Naive thymus-derived CD4-positive, alpha-beta T cell (primary cell): ENCODE measurements around the gene TRPC4. TPM values are rescaled to one million over a fixed set of nuclear protein-coding genes. Genes with fewer than 3 reads are reported as not detected.

Experiments
- ATAC-seq: fragments of 150-1000 bp; cut with Tn5 transposase; 2 replicates; pipeline ENCODE4 v1.10.0; 2021; ENCODE audit warnings: mild to moderate bottlenecking, moderate library complexity
- CTCF ChIA-PET: fragments of 350-600 bp; sonication (Branson Sonifier 250); formaldehyde crosslinking; loops from one replicate; lab custom pipeline; 2021; ENCODE audit warnings: antibody characterized with exemption; lab: Charles Lee
- POLR2A ChIA-PET: fragments of 350-600 bp; sonication (Branson Sonifier 250); formaldehyde crosslinking; loops from one replicate; lab custom pipeline; 2021; ENCODE audit warnings: antibody characterized with exemption, inconsistent platforms; lab: Charles Lee
- DNase-seq, 9 donors: peaks; one replicate each; pipeline versions ENCODE4 v3.0.0 to v3.0.0-alpha.2; 2020 to 2022; ENCODE audit warnings: mixed read lengths in 1 of 9
- H3K27ac ChIP-seq: one replicate; pipeline ENCODE4 v1.7.0; 2013; ENCODE audit warnings: mild to moderate bottlenecking, low read depth, low read length, moderate library complexity
- H3K27me3 ChIP-seq, 2 donors: one replicate each; pipeline ENCODE4 v1.7.0; 2013; ENCODE audit warnings: low read length in 2 of 2, mild to moderate bottlenecking in 2 of 2, moderate library complexity in 2 of 2; ENCODE audit not compliant: control insufficient read depth in 2 of 2, insufficient read depth in 2 of 2
- H3K36me3 ChIP-seq, 3 experiments: 1 replicate in 2 of 3; 2 replicates in 1 of 3; pipeline ENCODE4 v1.7.0; 2013; ENCODE audit warnings: low read length in 3 of 3, mild to moderate bottlenecking in 3 of 3, moderate library complexity in 1 of 3; ENCODE audit not compliant: insufficient read depth in 3 of 3, control insufficient read depth in 2 of 3
- H3K4me1 ChIP-seq, 2 donors: one replicate each; pipeline ENCODE4 v1.7.0; 2013; ENCODE audit warnings: low read length in 2 of 2, mild to moderate bottlenecking in 2 of 2, moderate library complexity in 1 of 2; ENCODE audit not compliant: control insufficient read depth in 2 of 2, insufficient read depth in 2 of 2
- H3K4me3 ChIP-seq: 2 replicates; pipeline ENCODE4 v1.7.0; 2013; ENCODE audit warnings: mild to moderate bottlenecking, low read length
- H3K9me3 ChIP-seq, 3 experiments: 1 replicate in 2 of 3; 2 replicates in 1 of 3; pipeline ENCODE4 v1.7.0; 2013; ENCODE audit warnings: low read length in 3 of 3; ENCODE audit not compliant: control insufficient read depth in 2 of 3
- H3K27ac Mint-ChIP-seq, 9 donors: one replicate each; pipeline ENCODE4 v1.8.0; 2020 to 2022; ENCODE audit warnings: mixed read lengths in 9 of 9, mild to moderate bottlenecking in 8 of 9, moderate library complexity in 5 of 9, inconsistent platforms in 2 of 9
- H3K27me3 Mint-ChIP-seq, 5 donors: one replicate each; pipeline ENCODE4 v1.8.0; 2021 to 2022; ENCODE audit warnings: mixed read lengths in 5 of 5, mild to moderate bottlenecking in 1 of 5
- H3K36me3 Mint-ChIP-seq, 5 donors: one replicate each; pipeline ENCODE4 v1.8.0; 2020 to 2022; ENCODE audit warnings: mixed read lengths in 5 of 5, mild to moderate bottlenecking in 3 of 5, inconsistent platforms in 1 of 5
- H3K4me1 Mint-ChIP-seq, 7 donors: one replicate each; pipeline ENCODE4 v1.8.0; 2020 to 2022; ENCODE audit warnings: mixed read lengths in 7 of 7, mild to moderate bottlenecking in 3 of 7, inconsistent platforms in 1 of 7
- H3K4me3 Mint-ChIP-seq, 10 donors: one replicate each; pipeline ENCODE4 v1.8.0; 2020 to 2022; ENCODE audit warnings: mild to moderate bottlenecking in 10 of 10, mixed read lengths in 10 of 10, moderate library complexity in 6 of 10, inconsistent platforms in 2 of 10
- H3K9me3 Mint-ChIP-seq, 11 donors: one replicate each; pipeline ENCODE4 v1.8.0; 2020 to 2022; ENCODE audit warnings: mixed read lengths in 11 of 11, mild to moderate bottlenecking in 4 of 11, inconsistent platforms in 1 of 11, moderate library complexity in 1 of 11
- intact Hi-C, 2 donors: fragments of 100-400 bp; cut with micrococcal nuclease; formaldehyde crosslinking; loops; one replicate each; pipeline ENCODE4 v1.15.1; 2023
- polyA plus RNA-seq, 2 donors: library from polyadenylated mRNA; unstranded; fragments of 300-500 nt; fragmentation: Illumina TruSeq; gene quantifications; one replicate each; pipeline ENCODE4 v1.2.3, GENCODE V29; 2021
- total RNA-seq, 6 experiments: library from RNA in 5 of 6; stranded (reverse) in 5 of 6; gene quantifications; 1 replicate in 5 of 6; 2 replicates in 1 of 6; pipeline ENCODE4 v1.2.3 and lab custom pipeline; 2021 to 2026

The TRPC4 gene
- total and polyA plus RNA-seq, 7 experiments from 2014 or later, result not detected

GRCh38 chr13:37648609-37649008 lies 221.0 kb downstream of the TRPC4 start:
- H3K4me3 Mint-ChIP-seq, result no peak overlapping the region
- CTCF ChIA-PET, result no interaction called here

GRCh38 chr13:37647031-37647650 lies 222.4 kb downstream of the TRPC4 start:
- no peak overlapping the region for H3K27ac Mint-ChIP-seq
- no peaks in the 10 kb centered on the region for H3K36me3 Mint-ChIP-seq
- ATAC-seq, result no peak
- Histone ChIP-seq H3K9me3 (no peaks in the 10 kb centered on the region), H3K27ac (no peak overlapping the region), H3K27me3 (no peaks in the 10 kb centered on the region), H3K4me1 (no peaks in the 10 kb centered on the region), H3K36me3 (no peaks in the 10 kb centered on the region), H3K4me3 (no peak overlapping the region)
- no peaks in the 10 kb centered on the region for H3K4me1 Mint-ChIP-seq
- ChIA-PET POLR2A (no interaction called here), CTCF (no interaction called here)
- intact Hi-C loops, result no loop called here
- DNase-seq, result no peak
- no peaks in the 10 kb centered on the region for H3K27me3 Mint-ChIP-seq
- H3K9me3 Mint-ChIP-seq, result peaks cover 0 to 6% (median 1%) of the 10 kb centered on the region in 11 donors
- no peak overlapping the region for H3K4me3 Mint-ChIP-seq

More at GRCh38 chr13:37648609-37649008, 221.0 kb downstream of the TRPC4 start:
- intact Hi-C loops, result no loop called here
- Mint-ChIP-seq H3K36me3 (no peaks in the 10 kb centered on the region), H3K27me3 (no peaks in the 10 kb centered on the region), H3K27ac (no peak overlapping the region), H3K9me3 (peaks cover 0 to 9% (median 1%) of the 10 kb centered on the region in 11 donors), H3K4me1 (no peaks in the 10 kb centered on the region)
- POLR2A ChIA-PET, result no interaction called here
- no peak overlapping the region for H3K4me3 ChIP-seq
- no peak overlapping the region for H3K27ac ChIP-seq
- DNase-seq, result no peak
- no peak for ATAC-seq
- H3K27me3 ChIP-seq, result no peaks in the 10 kb centered on the region
- no peaks in the 10 kb centered on the region for H3K4me1 ChIP-seq
- no peaks in the 10 kb centered on the region for H3K9me3 ChIP-seq
- no peaks in the 10 kb centered on the region for H3K36me3 ChIP-seq

- ATAC-seq, result no peak
- Mint-ChIP-seq H3K4me3 (no peak overlapping the region), H3K27me3 (no peaks in the 10 kb centered on the region), H3K4me1 (no peaks in the 10 kb centered on the region), H3K9me3 (peaks cover 0 to 6% (median 1%) of the 10 kb centered on the region in 11 donors), H3K36me3 (no peaks in the 10 kb centered on the region), H3K27ac (no peak overlapping the region)
- no peak overlapping the region for H3K27ac ChIP-seq
- no peaks in the 10 kb centered on the region for H3K4me1 ChIP-seq
- ChIA-PET POLR2A (no interaction called here), CTCF (no interaction called here)
- intact Hi-C loops, result no loop called here
- H3K9me3 ChIP-seq, result no peaks in the 10 kb centered on the region
- H3K27me3 ChIP-seq, result no peaks in the 10 kb centered on the region
- no peak for DNase-seq
- H3K4me3 ChIP-seq, result no peak overlapping the region
- no peaks in the 10 kb centered on the region for H3K36me3 ChIP-seq
Measured at GRCh38 chr13:37646531-37646930, 223.0 kb downstream of the TRPC4 start.

GRCh38 chr13:37645181-37645740 lies 224.3 kb downstream of the TRPC4 start:
- CTCF ChIA-PET, result no interaction called here
- H3K27ac ChIP-seq, result no peak overlapping the region
- no peak overlapping the region for H3K4me3 ChIP-seq
- no peak overlapping the region for H3K27ac Mint-ChIP-seq
- H3K9me3 Mint-ChIP-seq, result peaks cover 0 to 6% (median 0%) of the 10 kb centered on the region in 11 donors
- no peaks in the 10 kb centered on the region for H3K27me3 Mint-ChIP-seq
- no peak overlapping the region for H3K4me3 Mint-ChIP-seq
- no peak for ATAC-seq
- H3K27me3 ChIP-seq, result no peaks in the 10 kb centered on the region
- no peak for DNase-seq
- H3K9me3 ChIP-seq, result no peaks in the 10 kb centered on the region
- H3K4me1 Mint-ChIP-seq, result no peaks in the 10 kb centered on the region
- no peaks in the 10 kb centered on the region for H3K4me1 ChIP-seq
- H3K36me3 Mint-ChIP-seq, result no peaks in the 10 kb centered on the region
- POLR2A ChIA-PET, result no interaction called here
- no peaks in the 10 kb centered on the region for H3K36me3 ChIP-seq
- intact Hi-C loops, result no loop called here

- Histone ChIP-seq H3K36me3 (no peaks in the 10 kb centered on the region), H3K4me1 (no peaks in the 10 kb centered on the region), H3K4me3 (no peak overlapping the region), H3K9me3 (no peaks in the 10 kb centered on the region), H3K27ac (no peak overlapping the region), H3K27me3 (no peaks in the 10 kb centered on the region)
- no peak overlapping the region for H3K4me3 Mint-ChIP-seq
- DNase-seq (no peak), ATAC-seq (no peak)
- no peaks in the 10 kb centered on the region for H3K36me3 Mint-ChIP-seq
- H3K9me3 Mint-ChIP-seq, result peaks cover 0 to 6% (median 0%) of the 10 kb centered on the region in 11 donors
- intact Hi-C loops, result no loop called here
- no peaks in the 10 kb centered on the region for H3K27me3 Mint-ChIP-seq
- POLR2A ChIA-PET, result no interaction called here
- CTCF ChIA-PET, result no interaction called here
- H3K4me1 Mint-ChIP-seq, result no peaks in the 10 kb centered on the region
- H3K27ac Mint-ChIP-seq, result no peak overlapping the region
Measured at GRCh38 chr13:37641391-37641790, 228.2 kb downstream of the TRPC4 start.

- ATAC-seq, result no peak
- POLR2A ChIA-PET, result no interaction called here
- CTCF ChIA-PET, result no interaction called here
Measured at GRCh38 chr13:37640499-37640898, 229.1 kb downstream of the TRPC4 start.

GRCh38 chr13:37636701-37637100 lies 232.9 kb downstream of the TRPC4 start:
- Histone ChIP-seq H3K27me3 (no peaks in the 10 kb centered on the region), H3K4me3 (no peak overlapping the region), H3K9me3 (no peaks in the 10 kb centered on the region), H3K4me1 (no peaks in the 10 kb centered on the region), H3K36me3 (no peaks in the 10 kb centered on the region), H3K27ac (no peak overlapping the region)
- ChIA-PET CTCF (no interaction called here), POLR2A (no interaction called here)
- Mint-ChIP-seq H3K9me3 (no peaks in the 10 kb centered on the region), H3K36me3 (no peaks in the 10 kb centered on the region), H3K27ac (no peak overlapping the region), H3K27me3 (no peaks in the 10 kb centered on the region), H3K4me3 (no peak overlapping the region), H3K4me1 (no peaks in the 10 kb centered on the region)
- no peak for ATAC-seq
- intact Hi-C loops, result no loop called here
- no peak for DNase-seq

More at GRCh38 chr13:37640499-37640898, 229.1 kb downstream of the TRPC4 start:
- H3K4me3 ChIP-seq, result no peak overlapping the region
- Mint-ChIP-seq H3K27ac (no peak overlapping the region), H3K4me1 (no peaks in the 10 kb centered on the region), H3K9me3 (peaks cover 0 to 5% (median 0%) of the 10 kb centered on the region in 11 donors), H3K27me3 (no peaks in the 10 kb centered on the region), H3K36me3 (no peaks in the 10 kb centered on the region), H3K4me3 (no peak overlapping the region)
- intact Hi-C loops, result no loop called here
- no peaks in the 10 kb centered on the region for H3K27me3 ChIP-seq
- no peak for DNase-seq
- H3K27ac ChIP-seq, result no peak overlapping the region
- no peaks in the 10 kb centered on the region for H3K4me1 ChIP-seq
- no peaks in the 10 kb centered on the region for H3K36me3 ChIP-seq
- no peaks in the 10 kb centered on the region for H3K9me3 ChIP-seq
